ENCODE data around the gene NLRP6. TPM values are rescaled to one million over a fixed set of nuclear protein-coding genes. Genes with fewer than 3 reads are reported as not detected.

Gene NLRP6
- total RNA-seq, 2 donors from 2014 or later, result not detected

GRCh38 chr11:290621-291231 lies 12.5 kb downstream of the NLRP6 start:
- no peaks in the 10 kb centered on the region for H3K9me3 ChIP-seq (ENCODE audit: control insufficient read depth, low read length)
- no peak overlapping the region for H3K27ac ChIP-seq (ENCODE audit: low read depth, low read length)
- Mint-ChIP-seq H3K4me1 (peaks cover 15% of the 10 kb centered on the region), H3K27ac (peak overlapping the region; percentile 39), H3K36me3 (ENCODE audit: low read depth) (peaks cover 15% of the 10 kb centered on the region), H3K9me3 (no peaks in the 10 kb centered on the region), H3K27me3 (ENCODE audit: insufficient read depth) (peaks cover 21% of the 10 kb centered on the region), H3K4me3 (peak overlapping the region; percentile 63)
- H3K4me1 ChIP-seq (ENCODE audit: control insufficient read depth, insufficient read depth, low read length), result no peaks in the 10 kb centered on the region
- H3K9ac ChIP-seq (ENCODE audit: extremely low read depth, low read length, poor library complexity, severe bottlenecking), result no peak overlapping the region
- TF ChIP-seq CTCF (conservative IDR thresholded peaks at IDR 0.05), result no peak
- DNase-seq, result peak; percentile 53
- no peak overlapping the region for H3K4me3 ChIP-seq (ENCODE audit: low read length)
- peaks cover 17% of the 10 kb centered on the region for H3K27me3 ChIP-seq (ENCODE audit: control insufficient read depth, insufficient read depth, low read length, poor library complexity, severe bottlenecking)
- 90 to 97% methylated on average over 7 to 13 of the region's 13 CpGs for WGBS, 2 experiments (ENCODE audit: insufficient coverage in 1 of 2, insufficient read length in 1 of 2)
- peaks cover 6% of the 10 kb centered on the region for H3K36me3 ChIP-seq (ENCODE audit: control insufficient read depth, insufficient read depth, low read length)

- no peak for TF ChIP-seq CTCF (conservative IDR thresholded peaks at IDR 0.05)
- peaks cover 15% of the 10 kb centered on the region for H3K4me1 Mint-ChIP-seq
- peak overlapping the region; percentile 63 for H3K4me3 Mint-ChIP-seq
- peak overlapping the region; percentile 39 for H3K27ac Mint-ChIP-seq
- WGBS, 2 experiments (ENCODE audit: insufficient coverage in 1 of 2, insufficient read length in 1 of 2), result 76 to 85% methylated on average over 34 to 44 of the region's 44 CpGs
- H3K36me3 Mint-ChIP-seq (ENCODE audit: low read depth), result peaks cover 15% of the 10 kb centered on the region
- peaks cover 17% of the 10 kb centered on the region for H3K27me3 ChIP-seq (ENCODE audit: control insufficient read depth, insufficient read depth, low read length, poor library complexity, severe bottlenecking)
- H3K9ac ChIP-seq (ENCODE audit: extremely low read depth, low read length, poor library complexity, severe bottlenecking), result no peak overlapping the region
- H3K9me3 Mint-ChIP-seq, result no peaks in the 10 kb centered on the region
- no peak overlapping the region for H3K27ac ChIP-seq (ENCODE audit: low read depth, low read length)
- H3K4me3 ChIP-seq (ENCODE audit: low read length), result no peak overlapping the region
- H3K36me3 ChIP-seq (ENCODE audit: control insufficient read depth, insufficient read depth, low read length), result peaks cover 6% of the 10 kb centered on the region
- no peak for DNase-seq
- H3K9me3 ChIP-seq (ENCODE audit: control insufficient read depth, low read length), result no peaks in the 10 kb centered on the region
- H3K4me1 ChIP-seq (ENCODE audit: control insufficient read depth, insufficient read depth, low read length), result no peaks in the 10 kb centered on the region
- peaks cover 16% of the 10 kb centered on the region for H3K27me3 Mint-ChIP-seq (ENCODE audit: insufficient read depth)
Observed at GRCh38 chr11:291281-292210, 13.3 kb downstream of the NLRP6 start.

- no peak overlapping the region for H3K27ac Mint-ChIP-seq
- Histone ChIP-seq H3K4me3 (ENCODE audit: low read length) (no peak overlapping the region), H3K9ac (ENCODE audit: extremely low read depth, low read length, poor library complexity, severe bottlenecking) (no peak overlapping the region), H3K27ac (ENCODE audit: low read depth, low read length) (no peak overlapping the region), H3K4me1 (ENCODE audit: control insufficient read depth, insufficient read depth, low read length) (no peaks in the 10 kb centered on the region), H3K36me3 (ENCODE audit: control insufficient read depth, insufficient read depth, low read length) (peaks cover 6% of the 10 kb centered on the region), H3K9me3 (ENCODE audit: control insufficient read depth, low read length) (no peaks in the 10 kb centered on the region), H3K27me3 (ENCODE audit: control insufficient read depth, insufficient read depth, low read length, poor library complexity, severe bottlenecking) (peaks cover 11% of the 10 kb centered on the region)
- WGBS, 2 experiments (ENCODE audit: insufficient coverage in 1 of 2, insufficient read length in 1 of 2), result 93 to 94% methylated on average over 18 to 29 of the region's 29 CpGs
- TF ChIP-seq CTCF (conservative IDR thresholded peaks at IDR 0.05), result no peak
- peaks cover 8% of the 10 kb centered on the region for H3K27me3 Mint-ChIP-seq (ENCODE audit: insufficient read depth)
- DNase-seq, result peak; percentile 34
- peaks cover 12% of the 10 kb centered on the region for H3K4me1 Mint-ChIP-seq
- no peak overlapping the region for H3K4me3 Mint-ChIP-seq
- no peaks in the 10 kb centered on the region for H3K9me3 Mint-ChIP-seq
- H3K36me3 Mint-ChIP-seq (ENCODE audit: low read depth), result peaks cover 15% of the 10 kb centered on the region
Observed at GRCh38 chr11:292211-293121, 14.3 kb downstream of the NLRP6 start.
